Stimulated activated naive CD8-positive, alpha-beta T cell treated with anti-CD3 and anti-CD28 coated beads, Interleukin-15, amount 100 ng/mL, for 72 hours (primary cell): ENCODE data around the gene ADGRD1.

Source experiments
- ATAC-seq: fragments of 150-1000 bp; cut with Tn5 transposase; 2 replicates; pipeline ENCODE4 v1.10.0; 2021; ENCODE audit warnings: mild to moderate bottlenecking, moderate library complexity
- DNase-seq, 2 donors: peaks; one replicate each; pipeline ENCODE4 v3.0.0; 2021 to 2022
- H3K27ac Mint-ChIP-seq, 2 donors: one replicate each; pipeline ENCODE4 v1.8.0; 2022; ENCODE audit warnings: mild to moderate bottlenecking in 2 of 2, mixed read lengths in 2 of 2, moderate library complexity in 2 of 2
- H3K27me3 Mint-ChIP-seq: one replicate; pipeline ENCODE4 v1.8.0; 2022; ENCODE audit warnings: mixed read lengths
- H3K4me1 Mint-ChIP-seq: one replicate; pipeline ENCODE4 v1.8.0; 2022; ENCODE audit warnings: mild to moderate bottlenecking, mixed read lengths
- H3K4me3 Mint-ChIP-seq, 2 donors: one replicate each; pipeline ENCODE4 v1.8.0; 2022; ENCODE audit warnings: mild to moderate bottlenecking in 2 of 2, mixed read lengths in 2 of 2, moderate library complexity in 1 of 2
- H3K9me3 Mint-ChIP-seq, 2 donors: one replicate each; pipeline ENCODE4 v1.8.0; 2022; ENCODE audit warnings: mixed read lengths in 2 of 2

ADGRD1 gene

DNA sequence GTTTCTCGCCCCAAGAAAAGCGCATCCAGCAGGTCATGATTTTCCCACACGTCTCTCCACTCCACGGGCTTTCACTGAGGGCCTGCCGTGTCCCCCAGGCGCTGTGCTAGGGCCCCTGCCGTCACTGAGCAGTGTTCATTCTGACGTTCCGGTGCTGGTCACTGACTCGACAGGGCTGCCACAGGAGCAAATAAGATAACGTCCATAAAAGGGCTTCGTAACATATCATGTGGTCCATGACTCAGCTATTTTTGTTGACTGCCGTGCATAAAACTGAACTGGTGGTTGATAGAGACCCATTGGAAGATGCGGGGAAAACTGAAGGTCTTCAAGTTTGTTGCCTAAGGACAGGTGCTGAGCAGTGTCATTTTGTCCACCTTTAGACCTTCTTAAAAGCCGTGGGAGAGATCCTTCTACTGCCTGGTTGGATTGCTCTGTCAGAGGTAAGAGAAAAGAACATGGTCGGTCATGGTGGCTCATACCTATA, 46.3 kb downstream of the ADGRD1 start:
- ATAC-seq (no peak), DNase-seq (no peak)
- Mint-ChIP-seq H3K27ac (no peak overlapping the region), H3K9me3 (no peaks in the 10 kb centered on the region), H3K27me3 (no peaks in the 10 kb centered on the region), H3K4me1 (no peaks in the 10 kb centered on the region), H3K4me3 (no peak overlapping the region)

DNA sequence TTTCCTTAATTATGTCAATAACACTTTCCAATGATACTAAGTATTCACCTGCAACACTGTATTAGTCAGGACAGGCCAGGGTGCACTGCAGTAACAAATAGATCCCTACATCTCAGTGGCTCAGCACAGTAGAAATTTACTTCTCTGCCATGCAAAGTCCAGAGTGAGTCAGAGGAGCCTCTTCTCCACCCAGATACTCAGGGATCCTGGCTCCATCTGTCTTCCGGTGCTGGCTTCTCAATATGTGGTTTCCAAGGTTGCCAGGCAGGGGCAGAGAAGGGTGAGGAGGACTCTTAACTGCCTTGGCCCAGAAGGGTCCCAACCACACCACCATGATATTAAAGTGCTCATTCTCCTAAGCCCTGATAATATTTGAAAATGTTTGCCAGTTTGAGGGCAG, 47.8 kb downstream of the ADGRD1 start:
- H3K27ac Mint-ChIP-seq: no peak overlapping the region
- no peak overlapping the region for H3K4me3 Mint-ChIP-seq
- H3K9me3 Mint-ChIP-seq: no peaks in the 10 kb centered on the region
- no peaks in the 10 kb centered on the region for H3K4me1 Mint-ChIP-seq
- DNase-seq (no peak), ATAC-seq (no peak)
- H3K27me3 Mint-ChIP-seq: no peaks in the 10 kb centered on the region

- Mint-ChIP-seq H3K27ac (no peak overlapping the region), H3K9me3 (no peaks in the 10 kb centered on the region), H3K4me3 (no peak overlapping the region), H3K4me1 (no peaks in the 10 kb centered on the region), H3K27me3 (no peaks in the 10 kb centered on the region)
- no peak for DNase-seq
- ATAC-seq: no peak
Measured at GRCh38 chr12:131002216-131002631, 48.5 kb downstream of the ADGRD1 start.

- no peaks in the 10 kb centered on the region for H3K9me3 Mint-ChIP-seq
- no peak for DNase-seq
- H3K4me3 Mint-ChIP-seq: no peak overlapping the region
- no peak for ATAC-seq
- H3K27me3 Mint-ChIP-seq: no peaks in the 10 kb centered on the region
- no peak overlapping the region for H3K27ac Mint-ChIP-seq
- H3K4me1 Mint-ChIP-seq: no peaks in the 10 kb centered on the region
Measured at GRCh38 chr12:131003036-131003715, 49.5 kb downstream of the ADGRD1 start.

DNA sequence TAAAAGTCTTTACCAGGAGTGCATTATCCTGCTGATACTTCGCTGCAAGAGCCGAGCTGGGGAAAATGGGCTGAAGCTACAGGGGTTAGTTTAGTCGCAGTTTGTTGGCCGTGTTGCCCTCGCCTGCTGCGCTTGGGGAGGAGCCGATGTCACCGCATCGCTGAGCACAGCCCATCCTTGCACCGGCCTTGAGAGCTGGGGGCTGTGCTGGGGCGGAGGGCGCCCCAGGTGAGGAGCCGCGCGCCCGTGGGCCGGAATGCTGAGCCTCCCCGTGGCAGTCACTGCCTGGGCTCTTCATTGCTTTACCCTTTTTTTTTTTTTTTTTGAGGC, 50.0 kb downstream of the ADGRD1 start:
- Mint-ChIP-seq H3K9me3 (no peaks in the 10 kb centered on the region), H3K4me3 (no peak overlapping the region), H3K27ac (no peak overlapping the region), H3K4me1 (no peaks in the 10 kb centered on the region), H3K27me3 (no peaks in the 10 kb centered on the region)
- ATAC-seq (no peak), DNase-seq (no peak)

DNA sequence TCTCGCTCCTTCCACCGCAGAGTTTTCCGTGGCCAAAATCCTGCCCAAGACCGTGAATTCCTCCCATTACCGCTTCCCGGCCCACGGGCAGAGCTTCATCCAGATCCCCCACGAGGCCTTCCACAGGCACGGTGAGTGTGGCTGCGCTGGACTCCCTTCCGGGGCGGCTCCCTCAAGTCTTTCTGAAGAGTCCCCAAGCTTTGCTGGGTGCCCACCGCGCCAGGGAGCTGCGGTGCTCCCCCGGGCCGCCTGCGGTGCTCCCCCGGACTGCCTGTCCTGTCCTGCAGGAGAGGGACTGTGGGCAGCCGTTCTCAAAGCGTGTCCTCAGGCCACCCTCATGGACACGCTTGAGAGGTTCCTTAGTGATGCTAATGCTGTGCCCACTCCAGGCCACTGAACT, 50.5 kb downstream of the ADGRD1 start:
- H3K27me3 Mint-ChIP-seq: no peaks in the 10 kb centered on the region
- peak overlapping the region; percentile 52 to 63 for H3K4me3 Mint-ChIP-seq
- no peaks in the 10 kb centered on the region for H3K4me1 Mint-ChIP-seq
- H3K27ac Mint-ChIP-seq: no peak overlapping the region
- ATAC-seq (no peak), DNase-seq (no peak)
- H3K9me3 Mint-ChIP-seq: no peaks in the 10 kb centered on the region

GRCh38 chr12:131005161-131006035, 51.7 kb downstream of the ADGRD1 start:
- Mint-ChIP-seq H3K4me1 (no peaks in the 10 kb centered on the region), H3K4me3 (no peak overlapping the region), H3K27me3 (no peaks in the 10 kb centered on the region), H3K27ac (no peak overlapping the region), H3K9me3 (no peaks in the 10 kb centered on the region)
- ATAC-seq (peak; percentile 34), DNase-seq (no peak)

- Mint-ChIP-seq H3K9me3 (no peaks in the 10 kb centered on the region), H3K4me1 (no peaks in the 10 kb centered on the region), H3K27me3 (no peaks in the 10 kb centered on the region), H3K4me3 (no peak overlapping the region), H3K27ac (no peak overlapping the region)
- ATAC-seq: no peak
- DNase-seq: no peak
Measured at GRCh38 chr12:131006036-131006735, 52.5 kb downstream of the ADGRD1 start.

GRCh38 chr12:131007031-131007739, 53.5 kb downstream of the ADGRD1 start:
- H3K27ac Mint-ChIP-seq: no peak overlapping the region
- H3K4me3 Mint-ChIP-seq: no peak overlapping the region
- ATAC-seq: no peak
- H3K9me3 Mint-ChIP-seq: no peaks in the 10 kb centered on the region
- DNase-seq: no peak
- no peaks in the 10 kb centered on the region for H3K27me3 Mint-ChIP-seq
- H3K4me1 Mint-ChIP-seq: no peaks in the 10 kb centered on the region

GRCh38 chr12:131007740-131008117, 54.0 kb downstream of the ADGRD1 start:
- Mint-ChIP-seq H3K27ac (no peak overlapping the region), H3K4me3 (no peak overlapping the region), H3K27me3 (no peaks in the 10 kb centered on the region), H3K9me3 (no peaks in the 10 kb centered on the region), H3K4me1 (no peaks in the 10 kb centered on the region)
- DNase-seq (no peak), ATAC-seq (no peak)

DNA sequence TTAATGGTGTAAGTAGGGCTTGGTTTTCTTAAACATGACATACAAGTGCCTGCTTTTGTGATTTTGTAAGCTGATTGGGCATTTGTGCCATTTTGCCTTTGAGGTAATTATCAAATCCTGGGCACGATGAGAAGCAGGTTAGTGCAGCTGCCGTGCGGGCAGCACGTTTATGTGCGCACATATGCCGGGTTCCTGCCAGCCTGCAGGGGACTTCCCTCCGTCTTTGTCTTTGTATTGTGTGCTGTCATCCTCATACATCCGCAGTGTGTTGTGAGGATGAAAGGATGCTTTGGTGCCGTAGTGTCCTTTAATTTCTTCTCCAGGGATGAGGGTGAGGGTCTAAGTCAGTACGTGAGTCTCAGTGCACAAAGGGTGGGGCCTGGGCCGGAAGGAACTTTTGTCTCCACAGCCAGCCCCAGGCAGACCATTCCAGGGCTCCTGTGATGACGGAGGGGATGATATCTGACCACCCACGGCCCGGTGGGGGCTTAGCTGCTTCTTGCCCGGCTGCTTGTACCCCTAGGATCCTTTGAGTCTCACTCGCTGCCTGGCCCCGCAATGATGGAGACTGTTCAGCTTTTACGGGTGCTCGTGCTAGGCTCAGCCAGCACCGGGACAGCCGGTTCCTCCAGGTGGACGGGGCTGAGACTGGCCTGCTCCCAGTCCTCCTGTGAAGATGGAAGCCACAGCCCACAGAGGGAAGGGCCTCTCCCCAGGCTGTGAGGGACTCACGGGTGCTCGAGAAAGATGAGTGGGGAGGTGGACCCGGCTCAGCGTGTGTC, 54.6 kb downstream of the ADGRD1 start:
- Mint-ChIP-seq H3K27me3 (no peaks in the 10 kb centered on the region), H3K4me3 (no peak overlapping the region), H3K9me3 (no peaks in the 10 kb centered on the region), H3K27ac (no peak overlapping the region), H3K4me1 (no peaks in the 10 kb centered on the region)
- DNase-seq (no peak), ATAC-seq (no peak)

GRCh38 chr12:131008913-131009270, 55.2 kb downstream of the ADGRD1 start:
- no peaks in the 10 kb centered on the region for H3K4me1 Mint-ChIP-seq
- no peaks in the 10 kb centered on the region for H3K27me3 Mint-ChIP-seq
- no peak overlapping the region for H3K4me3 Mint-ChIP-seq
- peak overlapping the region in 1 of 2 donors; percentile 66 for H3K27ac Mint-ChIP-seq
- H3K9me3 Mint-ChIP-seq: no peaks in the 10 kb centered on the region
- DNase-seq (no peak), ATAC-seq (no peak)

DNA sequence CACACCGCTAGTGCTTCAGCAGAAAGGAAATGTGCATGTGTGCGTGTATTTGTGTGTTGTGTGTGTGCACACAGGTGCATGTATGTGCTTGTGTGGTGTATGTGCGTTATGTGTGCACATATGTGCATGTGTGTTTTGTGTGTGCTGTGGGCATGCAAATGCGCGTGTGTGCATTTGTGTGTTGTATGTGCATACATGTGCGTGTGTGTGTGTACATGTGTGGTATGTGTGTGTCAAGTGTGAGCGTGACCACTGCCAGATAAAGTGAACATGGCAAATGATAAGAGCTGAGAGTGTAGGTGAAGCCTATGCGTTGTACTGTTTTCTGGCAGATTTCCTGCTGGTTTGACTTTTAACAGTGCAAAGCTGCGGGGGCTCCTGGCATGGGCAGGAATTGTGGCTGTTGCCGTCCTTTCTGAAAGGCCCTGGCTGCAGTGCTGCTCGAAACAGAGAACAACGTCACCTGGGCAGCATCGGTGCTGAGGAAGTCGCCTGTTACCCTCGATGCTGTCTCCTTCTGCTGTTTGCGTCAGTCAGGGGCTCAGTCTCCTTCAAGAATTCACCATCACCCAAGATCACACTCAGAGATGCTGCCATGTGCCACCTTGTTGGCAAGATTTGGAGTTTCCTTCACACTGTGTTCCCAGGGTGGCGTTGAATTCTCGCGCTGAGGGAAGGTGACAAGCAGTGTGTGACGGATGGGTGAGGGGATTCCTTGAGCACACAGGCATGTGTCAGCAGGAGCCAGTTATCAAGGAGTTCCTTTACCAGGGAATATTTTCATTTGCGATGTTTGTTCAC, 56.1 kb downstream of the ADGRD1 start:
- Mint-ChIP-seq H3K9me3 (no peaks in the 10 kb centered on the region), H3K27me3 (no peaks in the 10 kb centered on the region), H3K4me3 (no peak overlapping the region), H3K27ac (no peak overlapping the region), H3K4me1 (no peaks in the 10 kb centered on the region)
- DNase-seq (no peak), ATAC-seq (no peak)

DNA sequence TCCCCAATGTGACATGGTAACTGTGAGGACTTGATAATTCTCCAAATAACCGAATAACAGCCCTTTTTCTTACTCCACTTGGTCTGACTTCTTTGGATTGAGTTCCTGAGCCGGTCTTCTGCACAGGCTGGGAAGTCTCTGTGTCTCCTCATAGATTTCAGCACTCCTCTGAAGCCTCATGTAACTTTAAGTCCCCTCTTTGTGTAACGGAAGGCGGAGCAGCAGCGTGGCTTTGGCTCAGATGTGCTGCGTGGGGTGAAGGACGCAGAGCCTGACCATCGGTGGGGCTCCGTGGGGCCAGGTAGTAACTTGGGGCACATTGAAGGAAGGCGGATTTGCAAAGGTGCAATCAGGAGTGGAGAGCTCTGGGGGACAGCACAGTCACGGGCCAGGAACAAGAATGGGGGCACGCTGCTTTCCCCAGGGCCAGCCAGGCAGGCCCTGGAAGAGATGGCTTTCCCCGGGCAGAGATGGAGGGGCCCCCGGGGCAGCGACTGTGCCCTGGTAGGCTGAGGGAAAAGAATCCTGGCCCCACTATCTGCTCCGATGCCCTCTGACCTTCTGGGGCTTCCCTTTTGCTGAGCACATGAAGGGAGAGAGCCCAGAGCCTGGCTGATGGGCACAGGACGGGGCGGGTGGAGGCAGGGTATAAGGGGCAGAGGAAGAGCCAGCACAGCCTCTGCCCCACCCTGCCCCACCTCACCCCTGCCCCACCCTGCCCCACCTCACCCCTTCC, 56.9 kb downstream of the ADGRD1 start:
- Mint-ChIP-seq H3K27ac (no peak overlapping the region), H3K27me3 (no peaks in the 10 kb centered on the region), H3K4me3 (no peak overlapping the region), H3K4me1 (no peaks in the 10 kb centered on the region), H3K9me3 (no peaks in the 10 kb centered on the region)
- ATAC-seq (peak; percentile 60), DNase-seq (no peak)
